Measurements from ENCODE around the gene GADD45A. TPM values are rescaled to one million over a fixed set of nuclear protein-coding genes. Genes with fewer than 3 reads are reported as not detected.

The GADD45A gene
- total RNA-seq, 1 donor from 2014 or later: 28.6 TPM

GRCh38 chr1:67723620-67724019 lies 38.6 kb downstream of the GADD45A start:
- no peak overlapping the region for H3K27ac ChIP-seq
- H3K27ac Mint-ChIP-seq: no peak overlapping the region
- no peak overlapping the region for H3K4me3 ChIP-seq

GRCh38 chr1:67724928-67725560 lies 40.0 kb downstream of the GADD45A start:
- Histone ChIP-seq H2AFZ (replicated peaks) (no peak overlapping the region), H3K27me3 (no peaks in the 10 kb centered on the region), H3K79me2 (ENCODE audit: low read depth) (no peaks in the 10 kb centered on the region), H3K4me2 (no peak overlapping the region), H3K9me3 (ENCODE audit: low read depth) (no peaks in the 10 kb centered on the region), H3K36me3 (no peaks in the 10 kb centered on the region), H4K20me1 (ENCODE audit: low read depth) (no peaks in the 10 kb centered on the region), H3K4me3 (no peak overlapping the region), H3K27ac (no peak overlapping the region), H3F3A (ENCODE audit: low read depth) (no peaks in the 10 kb centered on the region), H3K9ac (no peak overlapping the region), H3K4me1 (peaks cover 19% of the 10 kb centered on the region)
- Mint-ChIP-seq H3K4me1 (peaks cover 7% of the 10 kb centered on the region), H3K9me3 (no peaks in the 10 kb centered on the region), H3K36me3 (no peaks in the 10 kb centered on the region), H3K27me3 (ENCODE audit: insufficient read depth, low read depth) (no peaks in the 10 kb centered on the region), H3K4me3 (no peak overlapping the region), H3K27ac (no peak overlapping the region)
- TF ChIP-seq, protein P1, sequence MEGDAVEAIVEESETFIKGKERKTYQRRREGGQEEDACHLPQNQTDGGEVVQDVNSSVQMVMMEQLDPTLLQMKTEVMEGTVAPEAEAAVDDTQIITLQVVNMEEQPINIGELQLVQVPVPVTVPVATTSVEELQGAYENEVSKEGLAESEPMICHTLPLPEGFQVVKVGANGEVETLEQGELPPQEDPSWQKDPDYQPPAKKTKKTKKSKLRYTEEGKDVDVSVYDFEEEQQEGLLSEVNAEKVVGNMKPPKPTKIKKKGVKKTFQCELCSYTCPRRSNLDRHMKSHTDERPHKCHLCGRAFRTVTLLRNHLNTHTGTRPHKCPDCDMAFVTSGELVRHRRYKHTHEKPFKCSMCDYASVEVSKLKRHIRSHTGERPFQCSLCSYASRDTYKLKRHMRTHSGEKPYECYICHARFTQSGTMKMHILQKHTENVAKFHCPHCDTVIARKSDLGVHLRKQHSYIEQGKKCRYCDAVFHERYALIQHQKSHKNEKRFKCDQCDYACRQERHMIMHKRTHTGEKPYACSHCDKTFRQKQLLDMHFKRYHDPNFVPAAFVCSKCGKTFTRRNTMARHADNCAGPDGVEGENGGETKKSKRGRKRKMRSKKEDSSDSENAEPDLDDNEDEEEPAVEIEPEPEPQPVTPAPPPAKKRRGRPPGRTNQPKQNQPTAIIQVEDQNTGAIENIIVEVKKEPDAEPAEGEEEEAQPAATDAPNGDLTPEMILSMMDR (IDR thresholded peaks at IDR 0.05): no peak
- TF ChIP-seq EZH2phosphoT487 (IDR thresholded peaks at IDR 0.05): no peak
- no peak for TF ChIP-seq EZH2 (IDR thresholded peaks at IDR 0.05)
- no peak for DNase-seq (ENCODE audit: low spot score)

More at GRCh38 chr1:67723620-67724019, 38.6 kb downstream of the GADD45A start:
- TF ChIP-seq, protein P1 (IDR thresholded peaks at IDR 0.05): no peak
- TF ChIP-seq EZH2phosphoT487 (IDR thresholded peaks at IDR 0.05): no peak
- no peak for TF ChIP-seq EZH2 (IDR thresholded peaks at IDR 0.05)
- Histone ChIP-seq H3K79me2 (ENCODE audit: low read depth) (no peaks in the 10 kb centered on the region), H3K9ac (no peak overlapping the region), H3F3A (ENCODE audit: low read depth) (no peaks in the 10 kb centered on the region), H3K4me2 (no peak overlapping the region), H4K20me1 (ENCODE audit: low read depth) (no peaks in the 10 kb centered on the region), H3K36me3 (no peaks in the 10 kb centered on the region), H3K9me3 (ENCODE audit: low read depth) (no peaks in the 10 kb centered on the region), H3K4me1 (peaks cover 19% of the 10 kb centered on the region), H3K27me3 (no peaks in the 10 kb centered on the region), H2AFZ (replicated peaks) (no peak overlapping the region)
- H3K4me1 Mint-ChIP-seq: peaks cover 9% of the 10 kb centered on the region
- no peaks in the 10 kb centered on the region for H3K36me3 Mint-ChIP-seq
- H3K27me3 Mint-ChIP-seq (ENCODE audit: insufficient read depth, low read depth): no peaks in the 10 kb centered on the region
- no peak for DNase-seq (ENCODE audit: low spot score)
- H3K9me3 Mint-ChIP-seq: no peaks in the 10 kb centered on the region
- no peak overlapping the region for H3K4me3 Mint-ChIP-seq

- Histone ChIP-seq H3K79me2 (ENCODE audit: low read depth) (no peaks in the 10 kb centered on the region), H3K36me3 (no peaks in the 10 kb centered on the region), H4K20me1 (ENCODE audit: low read depth) (no peaks in the 10 kb centered on the region), H3K27me3 (no peaks in the 10 kb centered on the region), H3K4me2 (no peak overlapping the region), H3K4me3 (no peak overlapping the region), H3K4me1 (peaks cover 16% of the 10 kb centered on the region), H3K9me3 (ENCODE audit: low read depth) (no peaks in the 10 kb centered on the region), H2AFZ (replicated peaks) (no peak overlapping the region), H3F3A (ENCODE audit: low read depth) (no peaks in the 10 kb centered on the region), H3K9ac (no peak overlapping the region), H3K27ac (no peak overlapping the region)
- no peak overlapping the region for H3K27ac Mint-ChIP-seq
- H3K36me3 Mint-ChIP-seq: no peaks in the 10 kb centered on the region
- H3K4me1 Mint-ChIP-seq: peaks cover 11% of the 10 kb centered on the region
- no peak for DNase-seq (ENCODE audit: low spot score)
- peaks cover 2% of the 10 kb centered on the region for H3K27me3 Mint-ChIP-seq (ENCODE audit: insufficient read depth, low read depth)
- no peak overlapping the region for H3K4me3 Mint-ChIP-seq
- TF ChIP-seq EZH2phosphoT487 (IDR thresholded peaks at IDR 0.05) (no peak), EZH2 (IDR thresholded peaks at IDR 0.05) (no peak)
- TF ChIP-seq, protein P1 (IDR thresholded peaks at IDR 0.05): no peak
- no peaks in the 10 kb centered on the region for H3K9me3 Mint-ChIP-seq
Observed at GRCh38 chr1:67726224-67726623, 41.2 kb downstream of the GADD45A start.
